H1 (cell line): ENCODE results near the gene TINAG. TPM values are rescaled to one million over a fixed set of nuclear protein-coding genes. Genes with fewer than 3 reads are reported as not detected.

Source experiments
- CTCF ChIA-PET: fragments of 300-600 bp; sonication (Branson Sonifier 250); formaldehyde crosslinking; loops from one replicate; lab custom pipeline; 2021; ENCODE audit not compliant: partially characterized antibody; lab: Charles Lee
- POLR2A ChIA-PET: fragments of 300-600 bp; sonication (Branson Sonifier 250); formaldehyde crosslinking; loops from one replicate; lab custom pipeline; 2021; ENCODE audit warnings: inconsistent platforms; ENCODE audit not compliant: partially characterized antibody; lab: Charles Lee
- DNase-seq, 2 experiments: peaks; one replicate each; pipeline versions ENCODE4 v3.0.0 to v3.0.0-alpha.2; 2010 to 2022; ENCODE audit warnings: low spot score in 2 of 2, low read depth in 1 of 2, mixed read lengths in 1 of 2
- FAIRE-seq: peaks from 2 replicates; lab custom pipeline; 2011; peaks lifted over from hg19 to GRCh38; lab: Jason Lieb, UNC
- H2AFZ ChIP-seq: 2 replicates; pipeline ENCODE4 v1.8.1; 2012; ENCODE audit warnings: low read length, inconsistent platforms
- H2AK5ac ChIP-seq: 2 replicates; pipeline ENCODE4 v1.6.1; 2013; ENCODE audit warnings: low read depth, low read length
- H2BK120ac ChIP-seq: replicated peaks from 2 replicates; pipeline ENCODE3; 2013; ENCODE audit warnings: low read depth, low read length, inconsistent platforms
- H2BK12ac ChIP-seq: 2 replicates; pipeline ENCODE4 v1.6.1; 2013; ENCODE audit warnings: low read depth, low read length
- H2BK15ac ChIP-seq: 2 replicates; pipeline ENCODE4 v1.6.1; 2013; ENCODE audit warnings: low read length
- H2BK20ac ChIP-seq: 2 replicates; pipeline ENCODE4 v1.6.1; 2013; ENCODE audit warnings: low read length
- H2BK5ac ChIP-seq: 2 replicates; pipeline ENCODE4 v1.6.1; 2013; ENCODE audit warnings: low read depth, low read length
- H3K14ac ChIP-seq: 2 replicates; pipeline ENCODE4 v1.6.1; 2013; ENCODE audit warnings: inconsistent platforms; ENCODE audit not compliant: insufficient read length
- H3K18ac ChIP-seq: 2 replicates; pipeline ENCODE4 v1.6.1; 2013; ENCODE audit warnings: low read length; ENCODE audit errors: extremely low read depth
- H3K23ac ChIP-seq: 2 replicates; pipeline ENCODE4 v1.6.1; 2013; ENCODE audit warnings: inconsistent platforms; ENCODE audit not compliant: insufficient read length
- H3K23me2 ChIP-seq: 2 replicates; pipeline ENCODE4 v1.6.1; 2013; ENCODE audit warnings: low read depth, low read length
- H3K27ac ChIP-seq: 2 replicates; pipeline ENCODE4 v1.6.1; 2011; ENCODE audit warnings: low read depth, low read length, inconsistent platforms
- H3K27me3 ChIP-seq, 4 experiments: replicated peaks in 1 of 4; 1 replicate in 1 of 4; 2 replicates in 3 of 4; pipeline versions ENCODE4 v1.6.1 to v1.8.1; 2011 to 2013; ENCODE audit warnings: low read length in 3 of 4, mild to moderate bottlenecking in 3 of 4, inconsistent platforms in 2 of 4, mixed read lengths in 2 of 4, moderate library complexity in 1 of 4; ENCODE audit not compliant: control insufficient read depth in 3 of 4, insufficient read depth in 3 of 4; ENCODE audit errors: extremely low read depth in 1 of 4
- H3K36me3 ChIP-seq, 4 experiments: 2 replicates each; pipeline versions ENCODE4 v1.6.1 to v1.8.1; 2011 to 2013; ENCODE audit warnings: mild to moderate bottlenecking in 4 of 4, low read length in 3 of 4, moderate library complexity in 2 of 4, control low read depth in 1 of 4, inconsistent platforms in 1 of 4; ENCODE audit not compliant: insufficient read depth in 4 of 4, control insufficient read depth in 2 of 4
- H3K4ac ChIP-seq: replicated peaks from 2 replicates; pipeline ENCODE3; 2013; ENCODE audit warnings: low read length, low read depth, mixed read lengths, inconsistent platforms; ENCODE audit not compliant: insufficient read length
- H3K4me1 ChIP-seq, 4 experiments: replicated peaks in 1 of 4; 1 replicate in 1 of 4; 2 replicates in 3 of 4; pipeline versions ENCODE4 v1.6.1 to v1.8.1; 2011 to 2013; ENCODE audit warnings: low read length in 3 of 4, inconsistent platforms in 2 of 4, mixed read lengths in 1 of 4; ENCODE audit not compliant: insufficient read depth in 4 of 4, control insufficient read depth in 3 of 4
- H3K4me2 ChIP-seq, 2 experiments: 2 replicates each; pipeline versions ENCODE4 v1.6.1 to v1.8.1; 2011 to 2013; ENCODE audit warnings: low read depth in 2 of 2, low read length in 2 of 2, control low read depth in 1 of 2, inconsistent platforms in 1 of 2, mild to moderate bottlenecking in 1 of 2; ENCODE audit not compliant: insufficient read depth in 1 of 2
- H3K4me3 ChIP-seq, 4 experiments: fragments of 200-600, 300-600 bp in 1 of 4; sonication (generic), shearing (Covaris generic), sonication (Bioruptor Twin) in 1 of 4; 2 replicates each; pipeline versions ENCODE4 v1.5.1 to v1.8.1; 2011 to 2016; ENCODE audit warnings: low read length in 4 of 4, low read depth in 3 of 4, control low read depth in 2 of 4, inconsistent platforms in 2 of 4, mild to moderate bottlenecking in 2 of 4, mixed read lengths in 1 of 4, moderate library complexity in 1 of 4; ENCODE audit not compliant: insufficient read depth in 2 of 4; ENCODE audit errors: extremely low read depth in 1 of 4
- H3K56ac ChIP-seq: replicated peaks from 2 replicates; pipeline ENCODE3; 2013; ENCODE audit warnings: low read depth, mild to moderate bottlenecking, mixed read lengths, low read length, inconsistent platforms; ENCODE audit not compliant: insufficient read length
- H3K79me1 ChIP-seq: 2 replicates; pipeline ENCODE4 v1.6.1; 2013; ENCODE audit warnings: low read depth, low read length, control low read depth
- H3K79me2 ChIP-seq, 2 experiments: 2 replicates each; pipeline versions ENCODE4 v1.6.1 to v1.8.1; 2012 to 2013; ENCODE audit warnings: low read length in 2 of 2, mild to moderate bottlenecking in 2 of 2, inconsistent platforms in 1 of 2; ENCODE audit not compliant: insufficient read depth in 2 of 2, control insufficient read depth in 1 of 2
- H3K9ac ChIP-seq, 4 experiments: replicated peaks in 1 of 4; 1 replicate in 1 of 4; 2 replicates in 3 of 4; pipeline versions ENCODE4 v1.6.1 to v1.8.1; 2011 to 2013; ENCODE audit warnings: low read depth in 3 of 4, low read length in 3 of 4, control low read depth in 2 of 4, mild to moderate bottlenecking in 2 of 4, moderate library complexity in 2 of 4, inconsistent platforms in 1 of 4; ENCODE audit errors: extremely low read depth in 1 of 4
- H3K9me3 ChIP-seq, 2 experiments: 2 replicates each; pipeline versions ENCODE4 v1.6.1 to v1.8.1; 2012 to 2013; ENCODE audit warnings: mild to moderate bottlenecking in 2 of 2, moderate library complexity in 2 of 2, control low read depth in 1 of 2, inconsistent platforms in 1 of 2, low read depth in 1 of 2, low read length in 1 of 2, mixed read lengths in 1 of 2; ENCODE audit not compliant: insufficient read depth in 2 of 2
- H4K20me1 ChIP-seq, 2 experiments: replicated peaks in 1 of 2; 2 replicates each; pipeline versions ENCODE3 to v1.8.1; 2011 to 2013; ENCODE audit warnings: inconsistent platforms in 2 of 2, low read length in 2 of 2, mild to moderate bottlenecking in 1 of 2; ENCODE audit not compliant: insufficient read depth in 2 of 2, control insufficient read depth in 1 of 2
- H4K5ac ChIP-seq: 2 replicates; pipeline ENCODE4 v1.6.1; 2013; ENCODE audit warnings: low read length, low read depth, mixed read lengths, inconsistent platforms; ENCODE audit not compliant: insufficient read length
- H4K8ac ChIP-seq: 2 replicates; pipeline ENCODE4 v1.8.0; 2013; ENCODE audit warnings: mild to moderate bottlenecking, moderate library complexity, low read length, inconsistent platforms; ENCODE audit not compliant: insufficient read depth; ENCODE audit errors: extremely low read depth
- H4K91ac ChIP-seq: replicated peaks from 2 replicates; pipeline ENCODE3; 2013; ENCODE audit warnings: low read length, mixed read lengths, inconsistent platforms; ENCODE audit not compliant: insufficient read length
- TCF12 ChIP-seq: IDR thresholded peaks from 2 replicates; pipeline ENCODE4 v1.6.1; 2011; ENCODE audit warnings: low read depth, mild to moderate bottlenecking, low read length
- USF2 ChIP-seq: IDR thresholded peaks from 2 replicates; pipeline ENCODE4 v1.6.1; 2011; ENCODE audit warnings: low read length, improper control_type of control experiment
- WGBS, 2 experiments: shearing (Covaris generic) in 1 of 2; methylation state at CpG; one replicate each; pipeline versions ENCODE4 v1.1.6 to v1.1.7; 2013 to 2015; ENCODE audit warnings: low lambda C conversion rate in 2 of 2, mixed read lengths in 2 of 2, inconsistent platforms in 1 of 2, low coverage in 1 of 2, missing lambda C conversion rate in 1 of 2; ENCODE audit not compliant: insufficient replicate concordance in 2 of 2, insufficient coverage in 1 of 2, insufficient read length in 1 of 2; ENCODE audit errors: extremely low coverage in 1 of 2, missing lambda C conversion rate in 1 of 2; 5-methylcytosine and 5-hydroxymethylcytosine counted together
- polyA plus RNA-seq, 7 experiments: library from polyadenylated mRNA; depleted of rRNA in 3 of 7; stranded (reverse) in 5 of 7; unstranded in 2 of 7; fragments of >200 nt in 5 of 7; fragments of 200-250 nt in 2 of 7; gene quantifications; 1 replicate in 5 of 7; 2 replicates in 1 of 7; 4 replicates in 1 of 7; pipeline versions ENCODE4 v1.2.1 to v1.2.3, GENCODE V29; 2011 to 2013; ENCODE audit warnings: missing spikeins in 2 of 7, mixed read lengths in 2 of 7
- total RNA-seq: library from RNA; stranded (reverse); fragmentation: NEBNext Ultra II Directional; extraction: Animal tissue kit (Norgen Biotek cat#: 25700); gene quantifications from 2 replicates; pipeline ENCODE4 v1.2.1, GENCODE V29; 2021

The TINAG gene
- total and polyA plus RNA-seq, 2 of the 8 experiments (the other 6 are each of a cell fraction or from before 2014, with no cell fraction given), result not detected

- H2BK5ac ChIP-seq, result no peak overlapping the region
- FAIRE-seq, result peak; percentile 78
- POLR2A ChIA-PET, result no interaction called here
Observed at GRCh38 chr6:54262499-54262898, 45.7 kb upstream of the TINAG start.

More at GRCh38 chr6:54262499-54262898, 45.7 kb upstream of the TINAG start:
- Histone ChIP-seq H3K27me3 (no peaks in the 10 kb centered on the region), H3K18ac (no peak overlapping the region), H3K4ac (no peak overlapping the region), H3K79me1 (no peaks in the 10 kb centered on the region), H3K27ac (no peak overlapping the region), H3K14ac (no peak overlapping the region), H3K9ac (no peak overlapping the region), H3K4me2 (peak overlapping the region in 1 of 2 experiments; percentile 9; a peak in 1 of 4 replicates), H3K9me3 (no peaks in the 10 kb centered on the region), H2AK5ac (no peak overlapping the region), H2AFZ (no peak overlapping the region), H3K36me3 (no peaks in the 10 kb centered on the region), H3K56ac (no peak overlapping the region), H2BK120ac (no peak overlapping the region), H4K91ac (no peak overlapping the region), H3K23me2 (no peaks in the 10 kb centered on the region), H3K23ac (no peak overlapping the region), H2BK12ac (no peak overlapping the region), H4K5ac (no peak overlapping the region), H2BK15ac (no peak overlapping the region), H2BK20ac (no peak overlapping the region), H3K79me2 (no peaks in the 10 kb centered on the region), H4K20me1 (no peaks in the 10 kb centered on the region), H3K4me3 (peak overlapping the region in 1 of 4 experiments; percentile 5; a peak in 1 of 8 replicates), H4K8ac (no peak overlapping the region), H3K4me1 (peaks cover 0 to 12% (median 0%) of the 10 kb centered on the region in 4 experiments; a peak in 2 of 7 replicates)
- peak; percentile 63; the same call in 1 of the 2 replicates for TF ChIP-seq TCF12
- TF ChIP-seq USF2, result no peak
- WGBS, 2 experiments, result 38% methylated on average over 1 of the region's 1 CpG; no CpG with 5 or more reads in 1 of the 2 experiments
- CTCF ChIA-PET, result interaction anchor here (0.7 to 1.3 kb wide), 2 partner anchors 10 to 556 kb away, joined by 3 read pairs; no protein-coding TSS in a partner anchor
- DNase-seq, result no peak
